GM19043 (cell line): ENCODE results near the gene SEPTIN11.
A peak's percentile ranks its signal among the peaks of the same experiment; 100 is the strongest.
"Not testable (repeated sequence)": the region's sequence is repeated elsewhere in the genome, so short reads cannot be mapped to it uniquely, and the experiment has no call there.

ENCODE experiments used
- ATAC-seq: cut with Tn5 transposase; IDR thresholded peaks from one replicate; pipeline ENCODE4 v1.9.1; 2021; ENCODE audit warnings: low read depth; ENCODE audit not compliant: unreplicated experiment

SEPTIN11 gene

DNA sequence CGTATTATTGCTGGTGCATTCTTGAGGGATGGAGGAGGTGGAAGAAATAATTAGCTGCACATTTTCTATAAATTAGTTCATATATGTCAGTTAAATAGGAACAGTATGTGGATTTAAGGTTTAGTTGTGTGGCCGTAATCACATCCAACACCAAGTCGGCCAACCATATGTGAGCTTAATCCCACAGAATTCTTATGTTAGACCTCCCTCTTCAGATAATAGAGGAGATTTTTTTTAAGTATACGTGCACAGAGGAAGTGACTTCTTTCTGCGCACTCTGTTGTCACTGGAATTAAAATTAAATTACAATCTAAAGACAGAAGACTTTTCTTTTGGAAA lies 2.1 kb downstream of the SEPTIN11 start:
- ATAC-seq: no peak

DNA sequence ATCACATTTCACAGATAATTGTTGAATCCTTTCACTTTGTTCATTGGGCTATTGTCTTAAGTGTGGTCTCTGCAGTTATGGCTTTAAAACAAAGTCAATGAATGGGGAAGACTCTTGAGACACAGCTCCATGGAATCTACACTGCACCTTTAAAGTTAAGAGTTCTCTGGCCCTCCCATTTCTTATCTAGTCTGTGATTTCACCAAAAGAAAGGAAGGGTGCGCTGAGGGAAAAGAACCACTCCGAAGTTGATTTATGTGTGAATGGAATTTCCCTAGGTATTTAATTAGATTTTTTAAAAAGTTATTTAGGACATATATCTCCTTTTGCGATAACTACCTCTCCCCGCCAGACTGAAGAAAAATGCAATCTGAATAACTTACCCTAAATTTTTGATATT lies 2.5 kb downstream of the SEPTIN11 start:
- no peak for ATAC-seq

DNA sequence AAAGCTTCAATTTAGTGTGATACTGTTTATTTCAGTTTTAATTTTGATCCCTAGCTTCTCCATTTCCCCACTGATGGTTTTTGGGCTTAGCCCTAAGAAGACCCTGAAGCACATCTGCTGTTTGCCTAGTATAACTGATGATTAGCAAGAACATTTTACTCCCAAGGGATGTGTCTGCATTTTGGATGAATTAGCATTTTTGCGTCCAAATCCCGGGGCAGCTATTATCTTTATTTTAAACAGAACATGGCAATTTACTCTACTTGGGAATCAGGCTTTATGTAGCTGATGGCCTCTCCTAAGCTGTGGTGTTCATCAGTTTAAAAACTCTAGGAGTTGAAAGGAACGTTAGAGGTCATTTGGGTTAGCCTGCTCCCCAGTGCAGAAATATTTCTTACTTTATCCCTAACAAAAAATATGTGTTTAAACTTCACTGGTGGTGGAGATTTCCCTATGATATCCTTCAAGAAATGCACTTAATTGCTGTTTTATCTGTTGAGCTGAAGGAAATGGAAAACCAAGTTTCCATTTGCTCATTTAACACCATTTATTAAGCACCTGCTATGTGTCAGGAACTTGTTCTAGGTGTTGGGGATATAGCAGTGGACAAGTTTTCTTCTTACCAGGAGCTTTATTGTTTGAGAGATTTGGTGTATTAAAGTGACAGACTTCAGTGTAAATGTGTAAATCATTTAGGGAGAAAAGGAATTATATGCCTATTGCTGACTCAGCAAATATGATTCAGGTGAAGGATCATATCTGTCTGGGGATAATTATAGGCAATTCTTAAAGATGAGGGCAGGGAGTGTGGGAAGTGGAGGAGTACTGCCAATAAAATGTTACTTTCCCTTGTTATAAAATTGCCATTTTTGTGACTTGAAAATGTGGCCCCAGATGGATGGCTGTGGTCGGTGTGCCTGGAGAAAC lies 3.4 kb downstream of the SEPTIN11 start:
- ATAC-seq: no peak

DNA sequence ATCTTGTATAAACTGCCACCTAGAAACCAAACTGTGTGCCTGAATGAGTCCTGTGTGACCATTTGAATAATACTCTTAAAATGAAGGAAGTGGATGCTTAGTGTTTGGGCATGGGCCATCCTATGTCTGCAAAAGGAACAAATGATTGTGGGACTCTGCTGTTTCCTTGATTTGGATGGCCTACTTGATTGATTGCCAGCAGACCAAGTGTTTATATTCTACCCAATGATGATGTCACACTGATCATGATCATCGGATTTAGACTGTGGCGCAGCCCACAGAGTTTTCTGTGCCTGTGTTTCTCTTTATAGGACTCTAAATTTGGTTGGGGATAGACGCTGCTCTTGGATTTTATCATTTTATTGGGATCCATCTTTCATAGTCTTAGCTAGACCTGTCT lies 4.4 kb downstream of the SEPTIN11 start:
- ATAC-seq: no peak

DNA sequence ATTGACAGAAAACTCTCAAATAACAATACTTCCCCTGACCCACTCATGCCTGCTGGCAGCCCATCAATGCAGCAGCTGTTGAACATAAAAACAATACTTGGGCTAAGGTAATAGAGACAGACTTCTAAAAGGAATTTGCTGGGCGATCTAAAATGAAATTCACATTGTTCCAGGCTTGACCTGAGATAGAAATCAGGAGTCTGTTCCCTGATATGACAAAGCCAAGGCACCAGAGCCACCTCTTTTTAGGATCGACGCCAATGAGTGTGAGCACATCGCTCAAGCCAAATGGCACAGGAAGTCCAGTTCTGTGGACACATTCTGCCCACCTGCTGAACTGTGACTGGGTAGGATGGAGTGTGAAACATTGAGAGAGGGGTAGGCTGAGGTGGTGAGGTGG lies 4.9 kb downstream of the SEPTIN11 start:
- no peak for ATAC-seq

DNA sequence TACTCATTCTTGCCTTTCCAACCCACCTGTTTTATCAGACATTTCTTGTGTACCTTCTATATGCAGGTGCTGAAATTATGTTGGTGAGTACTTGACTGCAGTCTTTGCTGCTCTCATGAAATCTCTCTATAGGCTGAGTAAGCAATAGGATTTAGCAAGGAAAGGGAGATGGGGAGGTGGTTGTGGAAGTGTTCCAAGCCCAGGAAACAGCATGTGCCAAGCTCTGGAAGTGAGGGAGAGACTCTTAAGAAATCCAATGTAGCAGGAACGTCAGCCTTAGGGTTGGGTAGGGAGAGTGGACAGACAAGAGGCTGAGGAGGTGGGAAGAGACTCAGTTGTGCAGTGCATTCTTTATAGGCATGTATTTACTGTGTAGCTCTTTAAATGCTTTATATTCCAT lies 5.6 kb downstream of the SEPTIN11 start:
- no peak for ATAC-seq

DNA sequence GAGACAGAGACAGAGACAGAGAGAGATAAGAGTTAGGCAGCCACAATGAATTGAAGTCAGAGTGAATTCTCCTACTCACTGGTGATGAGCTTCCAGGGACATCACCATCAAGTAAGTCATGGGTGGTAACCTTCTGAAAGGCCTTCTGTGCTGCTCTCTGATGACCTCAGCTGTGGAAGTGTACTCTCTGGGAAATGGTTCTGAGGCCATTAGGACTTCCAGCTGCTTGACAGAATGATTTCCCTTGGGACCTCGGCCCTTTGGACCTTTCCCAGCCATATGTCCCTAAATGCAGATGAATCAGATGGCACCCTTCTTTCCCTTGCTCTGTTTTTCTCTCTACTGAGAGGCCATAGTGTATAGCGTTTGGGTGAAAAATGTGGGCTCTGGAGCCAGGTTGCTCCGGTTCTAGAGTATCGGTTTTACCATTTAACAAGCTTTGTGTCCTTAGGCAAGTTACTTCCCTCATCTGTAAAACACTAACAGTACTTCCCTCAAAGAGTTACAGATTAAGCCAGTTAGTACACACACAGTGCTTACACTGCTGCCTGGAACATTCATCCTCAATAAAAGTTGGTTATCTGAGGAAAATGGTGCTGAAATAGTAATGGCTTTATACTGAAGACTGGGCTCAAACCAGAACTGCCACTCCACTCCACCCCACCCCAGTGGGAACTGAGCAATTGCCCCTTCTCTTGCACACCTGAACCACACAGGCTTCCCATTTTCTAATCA lies 7.6 kb downstream of the SEPTIN11 start:
- ATAC-seq: no peak

DNA sequence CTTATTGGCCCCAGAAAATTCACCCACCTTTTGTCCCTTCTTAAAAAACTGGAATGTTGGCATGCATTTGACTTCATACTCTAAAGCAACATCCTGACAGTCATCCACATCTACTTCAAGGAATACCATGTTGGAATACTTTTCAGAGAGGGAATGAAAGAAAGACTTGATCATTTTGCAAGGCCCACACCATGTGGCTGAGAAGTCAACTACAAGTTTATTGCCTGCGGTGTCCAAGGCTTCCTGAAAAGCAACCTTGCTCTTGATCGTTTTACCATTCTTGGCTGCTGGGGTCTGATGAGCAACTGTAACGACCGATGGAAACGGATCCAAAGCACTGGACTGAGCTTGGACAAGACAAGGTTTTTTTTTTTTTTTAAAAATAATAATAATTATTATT lies 9.3 kb downstream of the SEPTIN11 start:
- ATAC-seq: no peak

DNA sequence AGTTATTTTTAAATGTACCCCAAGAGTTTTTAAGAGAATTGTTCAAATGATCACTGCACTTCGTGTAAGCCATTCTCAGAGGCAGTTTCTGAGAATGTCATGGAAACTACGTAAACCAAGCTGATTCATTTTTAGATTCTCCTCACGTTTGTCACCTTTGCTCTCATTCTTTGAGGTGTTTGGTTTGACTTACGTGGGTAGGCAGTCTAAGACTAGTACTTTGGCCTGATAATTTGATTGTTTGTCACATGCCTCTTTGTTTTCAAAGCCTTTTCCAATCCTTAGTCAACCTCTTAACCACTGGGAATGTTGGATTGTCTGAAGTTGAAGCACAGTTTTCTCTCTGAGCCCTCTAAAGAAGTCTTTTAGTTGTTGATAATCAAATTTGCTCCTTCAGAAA lies 10.5 kb downstream of the SEPTIN11 start:
- ATAC-seq: peak; percentile 70

DNA sequence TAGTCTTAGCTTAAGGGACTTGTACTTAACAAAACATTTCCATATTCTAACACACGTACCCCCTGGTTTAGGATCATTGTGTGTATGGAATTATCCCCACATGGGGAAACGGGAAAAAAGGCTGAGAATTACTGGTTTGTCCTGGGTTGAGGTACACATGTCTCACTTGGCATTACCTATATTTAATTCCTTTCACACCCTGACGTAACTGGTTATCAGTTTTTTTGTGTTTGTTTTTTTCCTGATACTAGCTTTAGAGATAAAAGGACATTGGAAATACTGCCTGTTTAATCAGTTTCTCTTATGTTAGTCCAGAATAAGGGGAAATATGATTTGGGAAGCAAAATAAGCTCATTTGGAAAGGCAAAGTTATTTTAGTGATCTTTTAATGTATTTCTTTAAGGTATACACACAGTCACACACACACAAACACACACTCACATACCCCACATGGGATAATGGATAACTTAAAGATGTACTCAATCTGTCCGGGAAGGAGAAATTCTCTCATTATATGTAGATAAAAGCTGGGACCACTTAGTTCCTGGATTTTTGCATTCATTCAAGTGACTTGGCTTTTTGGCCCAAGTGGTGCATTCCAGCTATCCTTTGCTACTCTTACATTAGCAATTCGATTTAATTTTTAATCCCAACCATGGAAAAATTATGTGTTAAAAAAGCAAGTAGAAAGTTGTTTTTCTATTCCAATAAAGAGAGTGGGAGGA lies 13.0 kb downstream of the SEPTIN11 start:
- ATAC-seq: no peak

DNA sequence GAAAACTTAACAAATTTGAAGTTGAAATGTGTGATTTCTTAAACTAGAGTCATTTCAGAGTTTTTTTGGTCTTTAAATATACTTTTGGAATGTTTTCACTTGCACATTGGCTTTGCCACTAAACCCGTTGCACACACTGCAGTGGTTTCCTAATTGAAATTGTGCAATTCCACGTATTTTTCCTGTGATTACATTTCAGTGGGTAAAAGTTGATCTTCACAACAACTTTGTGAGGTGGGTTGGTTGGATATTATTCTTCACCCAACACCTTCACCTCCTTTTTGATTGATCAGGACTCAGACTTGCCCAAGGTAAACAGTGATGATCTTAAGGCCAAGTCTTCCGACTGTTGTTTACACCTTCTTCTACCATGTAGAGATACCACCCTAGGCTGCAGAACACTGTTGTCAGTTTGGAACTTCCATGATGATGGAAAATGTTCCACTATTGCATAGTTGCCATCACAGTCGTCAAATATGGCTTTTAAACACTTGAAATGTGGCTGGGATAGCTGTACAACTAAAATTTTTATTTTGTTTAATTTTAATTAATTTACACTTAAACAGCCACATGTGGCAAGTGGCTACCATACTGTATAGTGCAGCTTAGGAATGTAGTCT lies 13.7 kb downstream of the SEPTIN11 start:
- ATAC-seq: no peak

DNA sequence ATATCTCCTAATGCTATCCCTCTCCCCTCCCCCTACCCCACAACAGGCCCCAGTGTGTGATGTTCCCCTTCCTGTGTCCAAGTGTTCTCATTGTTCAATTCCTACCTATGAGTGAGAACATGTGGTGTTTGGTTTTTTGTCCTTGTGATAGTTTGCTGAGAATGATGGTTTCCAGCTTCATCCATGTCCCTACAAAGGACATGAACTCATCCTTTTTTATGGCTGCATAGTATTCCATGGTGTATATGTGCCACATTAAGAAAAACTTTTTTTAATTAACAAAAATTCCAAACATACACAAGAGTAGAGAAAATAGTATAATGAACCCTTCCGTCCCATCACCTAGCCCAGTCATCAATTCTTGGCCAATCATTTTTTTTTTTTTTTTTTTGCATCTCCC lies 14.4 kb downstream of the SEPTIN11 start:
- not testable (repeated sequence) for ATAC-seq

DNA sequence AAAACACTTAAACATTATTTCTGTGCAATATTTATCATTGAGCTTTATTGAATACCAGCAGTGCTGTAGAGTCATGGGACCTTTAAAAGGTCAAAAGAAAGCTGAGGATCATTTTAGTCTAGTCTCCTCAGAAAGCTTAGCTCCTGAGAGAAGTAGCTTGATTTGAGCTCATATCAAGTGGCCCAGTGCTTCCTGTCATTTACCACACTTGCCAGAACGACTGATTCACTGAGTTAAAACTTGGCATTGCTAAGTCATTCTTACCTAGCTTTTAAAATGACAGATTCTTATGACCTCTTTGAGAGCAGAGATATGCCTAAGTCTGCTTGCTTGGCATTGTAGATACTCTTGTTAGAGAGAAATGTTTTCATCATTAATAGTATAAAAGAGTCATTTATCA lies 15.2 kb downstream of the SEPTIN11 start:
- no peak for ATAC-seq

DNA sequence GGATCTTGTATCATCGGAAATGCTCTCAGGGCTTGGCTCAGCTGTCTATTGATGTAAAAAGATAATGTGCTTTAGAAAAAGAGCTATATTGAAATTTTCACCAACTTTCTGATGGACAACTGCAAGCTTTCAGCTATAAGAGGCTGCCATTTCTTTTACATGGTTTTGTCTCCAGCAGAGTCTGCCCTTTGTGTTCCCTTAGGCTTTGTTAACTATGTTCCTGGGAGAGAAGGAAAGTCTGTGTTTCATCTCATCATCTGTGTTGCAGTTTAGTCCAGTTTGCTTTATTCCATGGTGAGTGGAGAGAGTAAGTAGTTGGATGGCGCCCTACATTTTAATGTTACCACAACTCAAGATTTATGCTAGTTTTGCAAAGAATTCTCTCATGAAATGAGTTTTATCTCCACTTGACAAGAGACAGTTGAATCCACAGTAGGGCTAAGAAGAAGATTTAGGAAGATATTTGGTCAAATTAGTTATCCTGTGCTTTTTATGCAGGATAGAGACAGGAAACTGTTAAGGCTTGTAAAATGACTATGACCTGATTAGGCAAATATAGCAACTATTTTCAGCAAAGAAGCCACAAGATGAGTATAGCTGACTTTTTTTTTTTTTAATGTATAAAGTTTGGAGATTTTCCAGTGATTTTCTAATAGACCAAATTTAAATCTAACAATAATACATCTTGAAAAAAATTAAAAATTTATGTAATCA lies 16.5 kb downstream of the SEPTIN11 start:
- no peak for ATAC-seq

DNA sequence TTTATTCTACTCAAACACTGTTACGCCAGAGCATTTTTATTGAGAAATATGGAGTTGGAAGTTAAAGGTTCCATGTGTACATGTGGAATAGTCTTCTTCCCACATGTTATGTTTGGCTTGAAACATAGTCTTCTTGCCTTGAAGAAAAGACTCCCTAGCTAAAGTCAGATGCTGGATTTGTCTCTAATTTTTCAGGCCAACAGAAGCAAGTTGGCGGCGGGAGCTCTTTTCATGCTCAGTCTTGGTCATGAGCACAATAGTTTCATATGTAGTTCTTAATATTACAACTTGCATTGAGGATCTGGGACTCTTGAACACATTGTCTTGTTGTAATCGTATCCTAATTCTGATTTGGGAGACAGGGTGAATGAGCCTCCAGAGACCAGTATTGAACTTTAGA lies 19.4 kb downstream of the SEPTIN11 start:
- no peak for ATAC-seq

DNA sequence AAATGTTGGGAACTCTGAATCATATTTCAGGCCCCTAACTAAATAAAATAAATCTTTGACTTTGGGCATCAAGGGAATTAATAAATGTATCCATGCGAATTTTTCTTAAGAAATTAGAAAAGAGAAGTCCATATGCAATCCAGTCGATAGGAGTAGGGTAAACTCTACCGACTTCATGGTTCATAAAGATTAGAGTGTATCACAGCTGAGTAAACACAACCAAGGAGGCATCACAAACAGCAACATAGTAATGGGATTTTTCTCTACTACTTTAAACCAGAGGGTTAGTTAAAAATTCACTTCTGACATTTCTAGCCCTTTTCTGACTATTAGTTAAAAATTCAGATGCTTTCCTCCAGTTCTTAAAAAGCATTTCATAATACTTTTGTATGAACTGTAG lies 19.9 kb downstream of the SEPTIN11 start:
- ATAC-seq: no peak

DNA sequence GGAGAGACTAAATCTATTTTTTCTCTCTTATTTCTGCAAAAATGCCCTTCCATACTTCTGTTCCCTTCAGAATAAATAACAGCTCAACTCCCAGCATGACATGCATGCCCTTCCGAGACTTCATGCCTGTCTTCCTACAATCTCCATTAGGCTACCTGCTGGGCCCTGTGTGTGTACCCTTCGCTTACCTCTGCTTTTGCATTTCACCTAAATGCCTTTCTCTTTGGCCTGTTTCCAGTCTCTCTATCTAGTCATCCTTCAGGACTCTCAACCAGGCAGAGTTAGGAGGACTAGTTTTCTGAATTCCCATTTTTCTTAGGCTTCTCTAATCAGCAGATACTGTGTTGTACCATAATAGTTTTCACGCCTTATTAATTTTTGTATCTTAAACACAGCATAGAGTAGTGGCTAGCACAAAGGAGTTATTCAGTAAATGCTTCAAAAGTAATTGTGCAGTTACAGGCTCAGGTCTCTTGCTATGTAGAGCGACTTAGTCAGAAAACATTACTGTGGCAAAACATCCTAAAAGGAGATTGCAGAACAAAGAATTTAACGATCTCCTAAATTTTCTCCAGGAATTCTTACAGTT lies 20.5 kb downstream of the SEPTIN11 start:
- no peak for ATAC-seq

DNA sequence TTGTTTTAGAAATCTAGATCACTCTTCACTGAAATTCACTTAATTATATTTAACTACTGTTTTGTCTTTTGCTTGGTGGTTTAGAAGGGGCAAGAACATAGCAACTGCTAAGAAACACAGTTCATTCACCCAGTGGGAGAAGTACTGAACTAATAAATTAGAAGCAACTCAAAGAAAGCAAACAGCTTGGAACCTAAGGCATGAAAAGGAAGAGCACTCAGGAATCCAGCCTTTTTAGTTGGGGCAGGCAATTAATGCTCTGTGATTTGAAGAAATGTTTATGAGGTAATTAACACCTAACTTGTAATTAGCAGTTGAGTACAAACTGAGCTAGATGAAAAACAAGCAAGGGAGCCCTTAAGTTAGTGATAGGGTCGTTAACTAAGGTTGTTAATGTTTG lies 22.8 kb downstream of the SEPTIN11 start:
- ATAC-seq: no peak

DNA sequence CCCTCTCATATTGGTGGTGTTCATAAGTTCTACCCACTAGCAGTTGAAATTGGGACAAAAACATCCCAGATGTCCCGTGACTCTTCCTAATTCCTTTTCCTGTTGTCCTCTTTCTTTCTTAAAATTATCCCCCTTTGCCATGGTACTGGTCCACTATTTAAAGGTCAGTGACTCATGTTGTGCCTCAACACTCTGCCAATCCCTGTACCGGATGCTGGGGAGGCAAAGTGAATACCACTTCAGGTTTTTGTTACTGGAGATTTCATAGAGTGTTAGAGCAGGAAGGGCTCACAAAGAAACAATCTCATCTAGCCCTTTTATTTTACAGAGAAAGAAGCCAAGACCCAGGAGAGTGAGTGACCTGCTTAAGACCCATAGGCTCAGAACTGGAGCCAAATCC lies 24.6 kb downstream of the SEPTIN11 start:
- no peak for ATAC-seq

DNA sequence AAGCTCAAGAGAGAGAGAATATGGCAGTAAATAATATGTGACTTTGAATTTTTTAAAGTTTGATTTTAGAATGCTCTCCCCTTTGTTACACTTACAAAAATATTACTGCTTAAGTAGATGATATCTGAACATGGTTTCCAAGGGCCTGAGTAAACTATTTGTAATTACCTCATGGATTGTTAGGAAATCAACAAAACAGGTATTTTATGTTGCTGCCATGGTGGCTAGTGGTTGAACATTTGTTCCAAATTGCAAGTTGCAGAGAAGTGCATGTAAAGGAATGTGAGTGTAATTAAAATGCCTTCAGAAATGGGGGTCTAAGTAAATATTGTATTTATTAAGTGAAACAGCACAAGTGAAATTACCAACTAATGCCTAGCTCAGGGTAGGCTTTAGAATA lies 27.6 kb downstream of the SEPTIN11 start:
- ATAC-seq: no peak
